Aorta (tissue), 5 donors: ENCODE measurements around the gene CCDC142. TPM values are rescaled to one million over a fixed set of nuclear protein-coding genes. Genes with fewer than 3 reads are reported as not detected.

ENCODE experiments used
- ATAC-seq: fragments of 200-7000 bp; cut with Tn5 transposase; one replicate; pipeline ENCODE4 v1.9.1; 2022; ENCODE audit warnings: moderate library complexity; ENCODE audit not compliant: low FRiP score
- DNase-seq, 2 donors: peaks; one replicate each; pipeline ENCODE4 v3.0.0-alpha.2; 2020
- H3K27ac ChIP-seq, 2 donors: one replicate each; pipeline ENCODE4 v1.5.1; 2013; ENCODE audit warnings: low read length in 2 of 2, mild to moderate bottlenecking in 2 of 2, moderate library complexity in 2 of 2, control low read depth in 1 of 2, inconsistent platforms in 1 of 2, low read depth in 1 of 2
- H3K27me3 ChIP-seq, 2 donors: one replicate each; pipeline ENCODE4 v1.6.1; 2013; ENCODE audit warnings: control low read depth in 1 of 2, low read length in 1 of 2, mild to moderate bottlenecking in 1 of 2, moderate library complexity in 1 of 2; ENCODE audit not compliant: insufficient read depth in 2 of 2, control insufficient read depth in 1 of 2
- H3K36me3 ChIP-seq, 2 donors: one replicate each; pipeline ENCODE4 v1.6.1; 2013; ENCODE audit warnings: control low read depth in 1 of 2, low read length in 1 of 2, mild to moderate bottlenecking in 1 of 2; ENCODE audit not compliant: insufficient read depth in 2 of 2, control insufficient read depth in 1 of 2
- H3K4me1 ChIP-seq, 2 donors: one replicate each; pipeline ENCODE4 v1.6.1; 2013; ENCODE audit warnings: low read length in 2 of 2, control low read depth in 1 of 2, mild to moderate bottlenecking in 1 of 2, moderate library complexity in 1 of 2; ENCODE audit not compliant: insufficient read depth in 2 of 2, control insufficient read depth in 1 of 2
- H3K4me3 ChIP-seq, 2 donors: one replicate each; pipeline ENCODE4 v1.5.1; 2013; ENCODE audit warnings: low read length in 2 of 2, control low read depth in 1 of 2, mild to moderate bottlenecking in 1 of 2
- H3K9me3 ChIP-seq: one replicate; pipeline ENCODE4 v1.6.1; 2013; ENCODE audit warnings: mild to moderate bottlenecking, low read length; ENCODE audit not compliant: control insufficient read depth
- WGBS, 2 donors: extraction: QIAGEN DNeasy Blood & Tissue Kit; methylation state at CpG; one replicate each; pipeline ENCODE4 v1.1.7; 2013; 5-methylcytosine and 5-hydroxymethylcytosine counted together
- intact Hi-C, 2 donors: fragments of 100-400 bp; cut with DNase I; formaldehyde crosslinking; loops; one replicate each; pipeline versions ENCODE4 v1.14.2 to v1.15.0; 2022
- polyA plus RNA-seq, 2 donors: library from polyadenylated mRNA; stranded (reverse); fragments of 200-250 nt; gene quantifications; one replicate each; pipeline ENCODE4 v1.2.3, GENCODE V29; 2013
- total RNA-seq, 2 donors: library from RNA; stranded (reverse); fragmentation: NEBNext Ultra II Directional; extraction: Animal tissue kit (Norgen Biotek cat#: 25700); gene quantifications; one replicate each; pipeline ENCODE4 v1.2.1, GENCODE V29; 2021
- donor health status: healthy with polysubstance abuse.
- donor health status: Bipolar disorder and iron deficiency.
- donor health status: DM: no; HTN: no; CAD: no.
- donor health status: DM: no; HTN: no; CAD: no.
- donor health status: DM: yes; HTN: yes; CAD: no.

CCDC142 gene
- total and polyA plus RNA-seq, 4 donors = 3.4 to 26.0 (median 12.7) TPM

DNA sequence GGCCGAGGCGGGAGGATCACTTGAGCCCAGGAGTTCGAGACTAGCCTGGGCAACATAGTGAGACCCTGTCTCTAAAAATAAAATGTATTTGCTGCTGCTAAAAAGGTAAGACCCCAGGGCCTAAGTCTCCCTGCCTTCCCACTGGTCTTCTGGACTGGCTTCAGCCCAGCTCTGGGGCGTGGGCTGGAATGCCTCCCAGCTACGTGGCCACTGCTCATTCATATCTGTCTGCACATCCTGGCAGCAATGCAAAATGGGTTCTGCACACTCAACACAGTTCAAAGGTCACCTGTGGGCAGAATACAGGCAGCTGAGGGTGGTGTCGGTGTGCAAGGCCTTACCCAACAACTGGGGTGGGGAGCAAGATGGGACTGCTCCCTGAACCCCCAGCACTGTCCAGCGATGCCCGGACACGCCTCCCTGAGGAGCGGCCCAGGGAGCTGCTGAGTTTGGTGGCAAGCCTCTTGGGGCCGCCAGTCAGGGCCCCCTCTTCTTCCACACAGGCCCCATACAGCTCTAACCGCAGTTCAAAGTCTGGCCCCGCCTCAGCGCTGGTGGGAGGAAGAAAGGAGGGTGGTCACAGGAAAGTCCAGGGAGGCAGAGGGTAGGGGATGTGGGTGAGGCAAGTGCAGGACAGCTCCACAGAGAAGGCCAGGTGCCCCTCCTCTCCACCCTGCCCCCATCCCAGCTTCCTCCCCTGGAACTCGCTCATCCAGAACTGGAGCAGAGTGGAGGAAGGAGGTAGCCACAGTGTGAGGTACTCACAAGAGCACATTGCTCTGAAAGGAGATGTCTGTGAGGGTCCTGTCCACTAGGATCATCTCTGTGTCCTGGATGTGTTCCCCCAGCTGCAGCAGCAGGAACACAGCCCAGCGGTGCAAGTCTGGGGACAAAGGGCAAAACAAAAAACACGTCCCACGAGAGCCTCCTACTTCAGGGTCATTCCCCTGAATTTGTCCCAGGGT, 53.0 kb downstream of the CCDC142 start:
- no peak for ATAC-seq
- no peaks in the 10 kb centered on the region for H3K27me3 ChIP-seq
- DNase-seq = no peak
- no peak overlapping the region for H3K4me3 ChIP-seq
- H3K9me3 ChIP-seq = no peaks in the 10 kb centered on the region
- H3K36me3 ChIP-seq = no peaks in the 10 kb centered on the region
- 86 to 87% methylated on average over 15 to 18 of the region's 18 CpGs for WGBS, 2 donors
- no peak overlapping the region for H3K27ac ChIP-seq
- intact Hi-C loops = no loop called here
- no peaks in the 10 kb centered on the region for H3K4me1 ChIP-seq

DNA sequence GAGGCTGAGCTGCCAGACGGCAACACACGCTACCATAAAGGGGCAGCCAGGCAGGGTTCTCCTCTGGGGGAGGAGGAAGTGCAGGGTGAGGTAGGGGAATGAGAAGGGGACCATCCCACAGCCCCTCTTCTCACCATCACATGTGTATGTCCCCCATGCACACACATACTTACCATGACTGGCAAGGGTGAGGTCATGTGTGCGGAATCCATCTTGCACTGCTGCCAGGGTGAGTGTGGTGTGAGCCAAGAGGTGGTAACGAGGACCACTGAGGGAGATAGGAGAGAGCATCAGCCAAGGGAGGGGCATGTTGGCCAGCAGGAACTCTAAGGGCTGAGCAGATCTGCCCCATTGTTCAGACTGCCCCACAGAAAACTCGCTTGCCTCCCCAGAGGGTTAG, 54.1 kb downstream of the CCDC142 start:
- Histone ChIP-seq H3K27me3 (no peaks in the 10 kb centered on the region), H3K27ac (no peak overlapping the region), H3K4me3 (no peak overlapping the region), H3K4me1 (no peaks in the 10 kb centered on the region), H3K36me3 (no peaks in the 10 kb centered on the region), H3K9me3 (no peaks in the 10 kb centered on the region)
- intact Hi-C loops = no loop called here
- DNase-seq (no peak), ATAC-seq (no peak)
- 59 to 60% methylated on average over 5 of the region's 5 CpGs for WGBS, 2 donors

DNA sequence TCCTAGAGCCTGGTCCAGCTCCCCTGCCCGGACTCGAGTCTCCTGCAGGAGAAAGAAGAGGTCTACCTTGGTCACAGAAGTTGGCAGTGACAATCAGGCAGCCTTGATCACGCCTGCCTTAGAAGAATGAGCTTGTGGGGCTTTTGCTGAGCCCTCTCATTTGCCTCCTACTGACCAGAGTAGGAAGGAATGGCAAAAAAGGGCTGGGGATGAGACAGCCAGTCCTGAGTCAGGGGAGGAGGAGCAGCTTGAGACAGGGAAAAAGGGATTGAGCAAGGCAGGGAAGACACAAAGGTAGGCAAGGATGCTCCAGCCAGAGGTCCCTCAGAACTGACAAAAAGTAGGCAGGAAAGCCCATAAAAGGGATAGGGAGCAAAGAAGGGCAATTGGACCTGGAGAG, 55.2 kb downstream of the CCDC142 start:
- Histone ChIP-seq H3K4me3 (no peak overlapping the region), H3K36me3 (no peaks in the 10 kb centered on the region)
- WGBS, 2 donors = 81 to 88% methylated on average over 3 of the region's 3 CpGs

GRCh38 chr2:74426181-74426758, 56.5 kb downstream of the CCDC142 start:
- Histone ChIP-seq H3K9me3 (no peaks in the 10 kb centered on the region), H3K27ac (no peak overlapping the region), H3K4me1 (no peaks in the 10 kb centered on the region), H3K27me3 (no peaks in the 10 kb centered on the region), H3K4me3 (no peak overlapping the region), H3K36me3 (no peaks in the 10 kb centered on the region)
- intact Hi-C loops = no loop called here
- no peak for DNase-seq
- no peak for ATAC-seq
- WGBS, 2 donors = 80% methylated on average over 14 of the region's 14 CpGs

More for the DNA sequence above, 55.2 kb downstream of the CCDC142 start:
- Histone ChIP-seq H3K27me3 (no peaks in the 10 kb centered on the region), H3K4me1 (no peaks in the 10 kb centered on the region), H3K27ac (no peak overlapping the region), H3K9me3 (no peaks in the 10 kb centered on the region)
- DNase-seq (no peak), ATAC-seq (no peak)
- intact Hi-C loops = no loop called here

DNA sequence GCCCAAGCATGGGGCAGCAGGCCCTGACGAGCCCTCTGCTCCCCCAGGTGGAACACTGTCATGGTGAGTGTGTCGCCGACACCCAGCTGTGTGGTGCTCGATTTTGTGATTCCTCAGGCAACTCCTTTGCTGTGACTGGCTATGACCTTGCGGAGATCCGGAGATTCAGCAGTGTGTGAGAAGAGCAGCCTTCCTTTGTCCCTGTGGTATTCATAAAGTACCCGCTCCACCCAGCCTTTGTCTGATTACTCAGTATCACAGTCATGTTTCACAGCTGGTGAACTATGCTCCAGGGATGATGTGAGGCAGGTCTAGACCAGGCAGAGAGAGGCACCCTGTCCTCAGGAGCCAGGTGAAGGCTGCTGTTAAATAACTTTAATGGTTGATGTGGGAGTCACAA, 57.3 kb downstream of the CCDC142 start:
- Histone ChIP-seq H3K27ac (no peak overlapping the region), H3K4me1 (no peaks in the 10 kb centered on the region), H3K4me3 (no peak overlapping the region), H3K36me3 (no peaks in the 10 kb centered on the region), H3K27me3 (no peaks in the 10 kb centered on the region), H3K9me3 (no peaks in the 10 kb centered on the region)
- intact Hi-C loops = no loop called here
- WGBS, 2 donors = 79 to 82% methylated on average over 7 of the region's 7 CpGs
- ATAC-seq = no peak
- no peak for DNase-seq

GRCh38 chr2:74424995-74425406, 57.8 kb downstream of the CCDC142 start:
- no peak for DNase-seq
- WGBS, 2 donors = 73 to 87% methylated on average over 5 of the region's 5 CpGs
- Histone ChIP-seq H3K27ac (no peak overlapping the region), H3K4me3 (no peak overlapping the region), H3K27me3 (no peaks in the 10 kb centered on the region), H3K36me3 (no peaks in the 10 kb centered on the region), H3K4me1 (no peaks in the 10 kb centered on the region), H3K9me3 (no peaks in the 10 kb centered on the region)
- intact Hi-C loops = no loop called here
- no peak for ATAC-seq

DNA sequence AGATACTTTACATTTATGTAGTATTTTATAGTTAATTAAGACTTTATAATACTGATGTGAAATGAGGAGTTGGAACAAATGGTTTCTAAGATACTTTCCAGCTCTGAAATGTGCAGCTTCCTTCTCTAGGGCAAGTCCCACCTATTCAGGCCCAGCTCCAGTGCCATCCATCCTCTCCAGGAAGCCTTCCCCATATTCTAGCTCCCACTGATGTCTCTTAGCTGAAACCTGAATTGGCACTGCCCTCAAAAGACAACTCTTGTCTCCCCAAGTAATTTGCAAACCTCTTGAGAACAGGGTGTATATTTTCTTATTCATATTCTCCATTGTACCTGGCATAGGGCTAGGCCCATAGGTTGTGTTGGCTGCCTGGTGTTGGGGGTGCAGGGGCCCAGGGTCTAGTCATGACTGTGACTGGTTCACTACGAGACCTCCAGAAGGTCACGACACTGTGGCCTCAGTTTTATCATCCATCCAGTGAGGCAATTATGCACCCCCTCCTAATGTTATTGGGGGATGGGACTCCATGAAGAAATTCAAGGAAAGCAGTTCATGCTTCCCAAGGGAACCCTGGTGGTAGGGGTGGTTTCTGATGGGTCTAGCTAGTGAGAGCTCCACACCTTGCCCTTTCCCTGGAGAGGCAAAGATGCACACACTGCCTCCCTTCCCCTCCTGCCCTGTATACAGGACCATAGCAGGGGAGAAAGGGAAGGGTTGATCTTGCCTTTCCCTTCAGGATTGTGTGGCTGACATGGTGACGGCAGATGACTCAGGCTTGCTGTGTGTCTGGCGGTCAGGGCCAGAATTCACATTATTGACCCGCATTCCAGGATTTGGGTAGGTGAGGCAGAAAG, 58.4 kb downstream of the CCDC142 start:
- Histone ChIP-seq H3K9me3 (no peaks in the 10 kb centered on the region), H3K4me3 (no peak overlapping the region), H3K4me1 (no peaks in the 10 kb centered on the region), H3K36me3 (no peaks in the 10 kb centered on the region), H3K27me3 (no peaks in the 10 kb centered on the region), H3K27ac (no peak overlapping the region)
- peak in 1 of 2 donors; percentile 11 for DNase-seq
- WGBS, 2 donors = 71 to 73% methylated on average over 5 of the region's 5 CpGs
- ATAC-seq = no peak
- intact Hi-C loops = no loop called here
